Cardiac muscle cell (in vitro differentiated cells and primary cell): ENCODE data around the gene SMCO2. TPM values are rescaled to one million over a fixed set of nuclear protein-coding genes. Genes with fewer than 3 reads are reported as not detected.
A peak's percentile ranks its signal among the peaks of the same experiment; 100 is the strongest.

Experiments used
- DNase-seq, 2 donors: peaks; one replicate each; pipeline versions ENCODE4 v3.0.0 to v3.0.0-alpha.2; 2010 to 2017; ENCODE audit warnings: low read depth in 1 of 2, low spot score in 1 of 2
- H3K27ac ChIP-seq: fragments of 200-600 bp; sonication (generic); 2 replicates; pipeline ENCODE4 v1.5.1; 2016
- H3K27me3 ChIP-seq: fragments of 200-600 bp; sonication (generic); 2 replicates; pipeline ENCODE4 v1.6.0; 2016; ENCODE audit warnings: control low read depth
- H3K36me3 ChIP-seq: fragments of 200-600 bp; sonication (generic); 2 replicates; pipeline ENCODE4 v1.5.1; 2016; ENCODE audit warnings: control low read depth
- H3K4me1 ChIP-seq: fragments of 200-600 bp; sonication (generic); 2 replicates; pipeline ENCODE4 v1.8.1; 2017; ENCODE audit warnings: low read depth, mild to moderate bottlenecking, mixed run types
- H3K4me3 ChIP-seq: fragments of 200-600 bp; sonication (generic); 2 replicates; pipeline ENCODE4 v1.5.1; 2016; ENCODE audit warnings: mild to moderate bottlenecking
- H3K9me3 ChIP-seq: fragments of 200-600 bp; sonication (generic); 2 replicates; pipeline ENCODE4 v1.5.1; 2017; ENCODE audit warnings: low read depth, mild to moderate bottlenecking, control low read depth
- CTCF ChIP-seq: IDR thresholded peaks from 2 replicates; pipeline ENCODE4 v1.5.1; 2012; ENCODE audit warnings: low read depth, mild to moderate bottlenecking, low read length
- polyA plus RNA-seq: library from polyadenylated mRNA; unstranded; fragments of >200 nt; fragmentation: Nextera tagmentation; extraction: Ambion mirVana; gene quantifications from 2 replicates; pipeline ENCODE4 v1.2.1, GENCODE V29; 2016
- total RNA-seq: library from RNA; depleted of rRNA; stranded (reverse); fragments of >200 nt; gene quantifications from 2 replicates; pipeline ENCODE4 v1.2.3, GENCODE V29; 2016

Gene SMCO2
- total and polyA plus RNA-seq, 2 experiments from 2014 or later: not detected

- Histone ChIP-seq H3K4me1 (no peaks in the 10 kb centered on the region), H3K9me3 (no peaks in the 10 kb centered on the region), H3K36me3 (no peaks in the 10 kb centered on the region), H3K4me3 (no peak overlapping the region), H3K27me3 (no peaks in the 10 kb centered on the region), H3K27ac (no peak overlapping the region)
- TF ChIP-seq CTCF: no peak
- peak in 1 of 2 donors; percentile 17 for DNase-seq
These were observed 16.3 kb downstream of the SMCO2 start for GRCh38 chr12:27462851-27463250.

- Histone ChIP-seq H3K27me3 (no peaks in the 10 kb centered on the region), H3K9me3 (no peaks in the 10 kb centered on the region)
- no peak for TF ChIP-seq CTCF
These were observed 17.1 kb downstream of the SMCO2 start for GRCh38 chr12:27463511-27464219.

GRCh38 chr12:27464220-27464554, 17.7 kb downstream of the SMCO2 start:
- H3K36me3 ChIP-seq: no peaks in the 10 kb centered on the region
- TF ChIP-seq CTCF: no peak
- no peaks in the 10 kb centered on the region for H3K4me1 ChIP-seq
- peak in 1 of 2 donors; percentile 93 for DNase-seq
- no peaks in the 10 kb centered on the region for H3K9me3 ChIP-seq
- H3K4me3 ChIP-seq: no peak overlapping the region
- no peaks in the 10 kb centered on the region for H3K27me3 ChIP-seq
- no peak overlapping the region for H3K27ac ChIP-seq

More at GRCh38 chr12:27463511-27464219, 17.1 kb downstream of the SMCO2 start:
- peak in 1 of 2 donors; percentile 65 for DNase-seq
- Histone ChIP-seq H3K4me3 (no peak overlapping the region), H3K36me3 (no peaks in the 10 kb centered on the region), H3K4me1 (no peaks in the 10 kb centered on the region), H3K27ac (no peak overlapping the region)

- no peak for DNase-seq
- H3K36me3 ChIP-seq: no peaks in the 10 kb centered on the region
- no peaks in the 10 kb centered on the region for H3K27me3 ChIP-seq
- H3K4me3 ChIP-seq: no peak overlapping the region
- TF ChIP-seq CTCF: no peak
- H3K4me1 ChIP-seq: no peaks in the 10 kb centered on the region
- H3K27ac ChIP-seq: no peak overlapping the region
- no peaks in the 10 kb centered on the region for H3K9me3 ChIP-seq
These were observed 21.1 kb downstream of the SMCO2 start for GRCh38 chr12:27467641-27468040.

GRCh38 chr12:27468241-27468640, 21.7 kb downstream of the SMCO2 start:
- H3K36me3 ChIP-seq: no peaks in the 10 kb centered on the region
- no peaks in the 10 kb centered on the region for H3K9me3 ChIP-seq
- DNase-seq: no peak
- H3K27me3 ChIP-seq: no peaks in the 10 kb centered on the region
- no peak overlapping the region for H3K4me3 ChIP-seq
- no peak for TF ChIP-seq CTCF
- H3K27ac ChIP-seq: no peak overlapping the region
- no peaks in the 10 kb centered on the region for H3K4me1 ChIP-seq
